ENCODE measurements around the gene SCIN. TPM values are rescaled to one million over a fixed set of nuclear protein-coding genes. Genes with fewer than 3 reads are reported as not detected.

SCIN gene
- total RNA-seq, 1 donor from 2014 or later = not detected

DNA sequence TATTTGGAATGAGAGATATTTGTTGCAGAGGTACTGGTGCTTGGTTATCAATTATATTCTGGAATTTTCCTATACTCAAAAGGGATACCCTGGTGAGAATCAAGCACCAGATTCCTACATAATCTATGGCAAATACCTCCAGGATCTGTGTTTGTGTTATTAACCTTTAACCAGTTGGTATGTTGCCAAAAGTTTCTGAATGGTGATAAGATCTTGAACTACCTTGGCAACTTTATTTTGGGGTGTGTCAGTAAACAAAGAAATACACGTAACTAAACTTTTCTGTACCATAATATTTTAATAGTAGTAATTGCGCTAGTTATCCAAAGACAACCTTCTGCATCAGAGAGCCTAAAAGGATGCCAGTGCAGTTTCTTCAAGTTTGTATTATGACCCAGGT, 13.4 kb downstream of the SCIN start:
- Mint-ChIP-seq H3K27ac (ENCODE audit: unreplicated experiment) (no peak overlapping the region), H3K4me3 (ENCODE audit: unreplicated experiment) (no peak overlapping the region), H3K9me3 (ENCODE audit: unreplicated experiment) (peaks cover 2% of the 10 kb centered on the region), H3K4me1 (ENCODE audit: low read depth, unreplicated experiment) (no peaks in the 10 kb centered on the region), H3K27me3 (ENCODE audit: unreplicated experiment) (no peaks in the 10 kb centered on the region), H3K36me3 (ENCODE audit: unreplicated experiment) (peaks cover 5% of the 10 kb centered on the region)
- DNase-seq = no peak
- TF ChIP-seq, protein P1, sequence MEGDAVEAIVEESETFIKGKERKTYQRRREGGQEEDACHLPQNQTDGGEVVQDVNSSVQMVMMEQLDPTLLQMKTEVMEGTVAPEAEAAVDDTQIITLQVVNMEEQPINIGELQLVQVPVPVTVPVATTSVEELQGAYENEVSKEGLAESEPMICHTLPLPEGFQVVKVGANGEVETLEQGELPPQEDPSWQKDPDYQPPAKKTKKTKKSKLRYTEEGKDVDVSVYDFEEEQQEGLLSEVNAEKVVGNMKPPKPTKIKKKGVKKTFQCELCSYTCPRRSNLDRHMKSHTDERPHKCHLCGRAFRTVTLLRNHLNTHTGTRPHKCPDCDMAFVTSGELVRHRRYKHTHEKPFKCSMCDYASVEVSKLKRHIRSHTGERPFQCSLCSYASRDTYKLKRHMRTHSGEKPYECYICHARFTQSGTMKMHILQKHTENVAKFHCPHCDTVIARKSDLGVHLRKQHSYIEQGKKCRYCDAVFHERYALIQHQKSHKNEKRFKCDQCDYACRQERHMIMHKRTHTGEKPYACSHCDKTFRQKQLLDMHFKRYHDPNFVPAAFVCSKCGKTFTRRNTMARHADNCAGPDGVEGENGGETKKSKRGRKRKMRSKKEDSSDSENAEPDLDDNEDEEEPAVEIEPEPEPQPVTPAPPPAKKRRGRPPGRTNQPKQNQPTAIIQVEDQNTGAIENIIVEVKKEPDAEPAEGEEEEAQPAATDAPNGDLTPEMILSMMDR (IDR thresholded peaks at IDR 0.05; ENCODE audit: partially characterized antibody, unreplicated experiment) = no peak

DNA sequence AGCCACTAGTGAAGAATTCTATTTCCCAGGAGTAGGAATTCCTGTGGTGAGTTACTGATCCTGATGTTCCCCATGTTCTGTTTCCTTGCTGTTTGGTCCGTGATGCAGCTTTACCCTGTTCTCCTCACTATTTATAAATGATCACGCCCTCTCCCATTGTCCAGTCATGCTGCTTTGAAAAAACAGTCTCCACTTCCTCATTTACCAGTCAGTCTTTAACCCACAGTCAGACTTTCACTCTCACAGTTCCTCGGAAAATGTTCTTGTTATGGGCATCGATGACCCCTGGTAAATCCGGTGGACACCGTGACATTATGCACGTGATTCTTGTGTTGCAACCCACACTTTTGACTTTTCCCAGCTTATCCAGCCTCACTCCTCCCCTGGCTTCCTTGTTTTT, 14.4 kb downstream of the SCIN start:
- TF ChIP-seq, protein P1 (IDR thresholded peaks at IDR 0.05; ENCODE audit: partially characterized antibody, unreplicated experiment) = no peak
- Mint-ChIP-seq H3K27me3 (ENCODE audit: unreplicated experiment) (no peaks in the 10 kb centered on the region), H3K27ac (ENCODE audit: unreplicated experiment) (no peak overlapping the region), H3K4me1 (ENCODE audit: low read depth, unreplicated experiment) (no peaks in the 10 kb centered on the region), H3K36me3 (ENCODE audit: unreplicated experiment) (peaks cover 5% of the 10 kb centered on the region), H3K9me3 (ENCODE audit: unreplicated experiment) (peaks cover 2% of the 10 kb centered on the region), H3K4me3 (ENCODE audit: unreplicated experiment) (no peak overlapping the region)
- no peak for DNase-seq

DNA sequence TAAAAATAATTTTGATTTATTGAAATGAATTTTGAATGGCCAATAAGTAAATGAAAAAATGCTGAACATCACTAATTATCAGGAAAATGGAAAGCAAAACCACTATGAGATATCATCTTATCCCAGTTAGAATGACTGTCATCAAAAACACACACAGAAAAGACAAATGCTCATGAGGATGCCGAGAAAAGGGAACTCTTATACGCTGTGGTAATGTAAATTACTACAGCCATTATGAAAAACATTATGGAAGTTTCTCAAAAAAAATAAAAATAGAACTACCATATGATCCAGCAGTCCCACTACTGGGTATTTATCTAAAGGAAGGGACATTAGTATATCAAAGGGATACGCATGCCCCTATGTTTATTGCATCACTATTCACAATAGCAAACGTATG, 15.8 kb downstream of the SCIN start:
- DNase-seq = no peak
- H3K27ac Mint-ChIP-seq (ENCODE audit: unreplicated experiment) = no peak overlapping the region
- TF ChIP-seq, protein P1 (IDR thresholded peaks at IDR 0.05; ENCODE audit: partially characterized antibody, unreplicated experiment) = no peak
- H3K9me3 Mint-ChIP-seq (ENCODE audit: unreplicated experiment) = peaks cover 2% of the 10 kb centered on the region
- peaks cover 5% of the 10 kb centered on the region for H3K36me3 Mint-ChIP-seq (ENCODE audit: unreplicated experiment)
- no peaks in the 10 kb centered on the region for H3K27me3 Mint-ChIP-seq (ENCODE audit: unreplicated experiment)
- no peaks in the 10 kb centered on the region for H3K4me1 Mint-ChIP-seq (ENCODE audit: low read depth, unreplicated experiment)
- no peak overlapping the region for H3K4me3 Mint-ChIP-seq (ENCODE audit: unreplicated experiment)

DNA sequence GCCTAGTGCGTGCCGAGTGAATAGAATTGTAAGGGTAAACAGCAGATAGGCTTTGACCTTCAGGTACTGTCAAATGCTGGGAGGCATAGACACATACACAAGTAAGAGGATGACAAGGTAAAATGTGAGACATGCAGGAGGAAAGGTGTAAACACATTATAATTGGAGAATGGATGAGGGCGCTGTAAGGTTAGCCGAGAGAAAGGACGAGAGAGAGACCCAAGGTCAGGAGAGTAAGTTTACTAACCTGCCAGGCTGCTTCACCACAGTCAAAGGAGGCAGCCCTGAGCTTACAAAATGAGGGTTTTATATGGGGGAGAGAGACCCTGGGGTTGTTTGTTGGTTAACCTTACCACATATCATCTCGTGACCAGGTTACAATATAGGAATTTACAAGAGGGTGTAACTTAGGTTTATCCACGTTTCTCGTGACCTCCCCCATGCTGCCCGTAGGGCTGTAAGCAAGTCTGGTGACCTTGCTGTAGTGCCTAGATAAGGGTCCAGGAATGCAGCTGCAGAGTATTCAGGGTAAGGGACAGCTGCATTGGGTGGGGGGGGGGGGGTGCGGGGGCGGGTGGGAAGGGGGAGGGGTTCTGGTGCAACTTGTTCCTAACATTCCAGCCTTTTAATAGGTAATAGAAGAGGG, 17.9 kb downstream of the SCIN start:
- DNase-seq = no peak

DNA sequence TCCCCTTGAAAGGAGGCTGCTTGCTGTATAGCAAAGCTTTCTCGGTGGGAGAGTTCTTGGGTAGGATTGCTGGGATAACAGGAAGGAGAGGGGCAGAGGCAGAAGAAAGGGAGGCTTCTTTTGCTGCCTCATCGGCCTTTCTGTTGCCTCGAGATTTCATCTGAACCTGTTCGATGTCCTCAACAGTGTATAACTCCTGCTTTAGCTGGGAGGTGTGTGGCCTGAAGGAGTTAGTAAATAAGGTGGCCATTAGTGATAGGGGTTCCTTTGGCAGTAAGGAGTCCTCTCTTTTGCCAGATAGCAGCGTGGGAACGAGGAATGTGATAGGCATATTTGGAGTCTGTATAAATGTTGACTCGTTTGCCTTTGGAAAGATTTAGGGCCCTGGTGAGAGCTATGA, 20.0 kb downstream of the SCIN start:
- Mint-ChIP-seq H3K36me3 (ENCODE audit: unreplicated experiment) (peaks cover 14% of the 10 kb centered on the region), H3K9me3 (ENCODE audit: unreplicated experiment) (peaks cover 6% of the 10 kb centered on the region), H3K27ac (ENCODE audit: unreplicated experiment) (no peak overlapping the region), H3K27me3 (ENCODE audit: unreplicated experiment) (peaks cover 6% of the 10 kb centered on the region), H3K4me3 (ENCODE audit: unreplicated experiment) (no peak overlapping the region), H3K4me1 (ENCODE audit: low read depth, unreplicated experiment) (no peaks in the 10 kb centered on the region)
- DNase-seq = no peak
- TF ChIP-seq, protein P1 (IDR thresholded peaks at IDR 0.05; ENCODE audit: partially characterized antibody, unreplicated experiment) = no peak

More for the DNA sequence above, 17.9 kb downstream of the SCIN start:
- no peaks in the 10 kb centered on the region for H3K4me1 Mint-ChIP-seq (ENCODE audit: low read depth, unreplicated experiment)
- H3K27me3 Mint-ChIP-seq (ENCODE audit: unreplicated experiment) = no peaks in the 10 kb centered on the region
- H3K9me3 Mint-ChIP-seq (ENCODE audit: unreplicated experiment) = peaks cover 2% of the 10 kb centered on the region
- H3K4me3 Mint-ChIP-seq (ENCODE audit: unreplicated experiment) = no peak overlapping the region
- TF ChIP-seq, protein P1 (IDR thresholded peaks at IDR 0.05; ENCODE audit: partially characterized antibody, unreplicated experiment) = no peak
- no peak overlapping the region for H3K27ac Mint-ChIP-seq (ENCODE audit: unreplicated experiment)
- H3K36me3 Mint-ChIP-seq (ENCODE audit: unreplicated experiment) = peaks cover 5% of the 10 kb centered on the region

Measured in glutamatergic neuron (in vitro differentiated cells).